ENCODE measurements around the gene XXYLT1. TPM values are rescaled to one million over a fixed set of nuclear protein-coding genes. Genes with fewer than 3 reads are reported as not detected.

XXYLT1 gene
- total RNA-seq, 2 experiments from 2014 or later, result 3.1 to 3.7 TPM

DNA sequence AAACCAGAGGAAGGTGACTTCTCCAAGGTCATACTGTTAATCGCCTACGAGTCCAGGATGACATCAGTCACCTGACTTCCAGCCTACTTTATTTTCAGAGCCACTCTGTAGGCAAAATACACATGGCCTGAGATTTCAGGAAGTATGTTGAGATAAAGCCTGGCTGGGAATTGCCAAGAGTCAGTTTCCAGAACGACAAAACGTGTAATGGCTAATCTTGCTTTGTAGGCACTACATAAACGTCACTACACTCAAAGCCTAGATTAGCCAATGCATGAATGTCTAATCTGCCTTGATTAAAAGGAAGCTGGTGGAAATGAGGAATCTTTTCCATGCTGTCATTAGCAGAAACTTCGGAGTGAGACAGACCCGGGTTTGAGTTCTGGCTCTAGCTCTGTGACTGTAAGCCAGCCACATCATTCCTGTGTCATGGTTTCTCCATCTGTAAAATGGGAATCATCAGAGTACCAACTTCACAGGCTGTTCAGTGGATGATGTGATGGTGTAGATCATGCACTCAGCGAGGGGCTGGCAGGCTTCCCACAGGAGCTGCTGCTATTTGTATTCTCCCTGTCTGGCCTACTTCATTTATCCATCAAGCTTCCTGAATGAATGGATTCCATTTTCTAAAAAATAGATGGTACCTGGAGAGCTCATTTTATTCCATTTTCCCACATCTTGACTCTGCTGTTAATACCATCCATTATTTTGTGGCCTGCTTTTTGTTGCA lies 241.9 kb downstream of the XXYLT1 start:
- ChIA-PET POLR2A (no interaction called here), CTCF (no interaction called here)
- TF ChIP-seq CTCF (IDR thresholded peaks at IDR 0.05), result no peak
- H3K4me3 Mint-ChIP-seq, result no peak overlapping the region
- ATAC-seq (ENCODE audit: poor library complexity), result no peak
- H3K4me1 Mint-ChIP-seq (ENCODE audit: low read depth), result no peaks in the 10 kb centered on the region
- H3K36me3 Mint-ChIP-seq (ENCODE audit: low read depth), result no peaks in the 10 kb centered on the region
- Histone ChIP-seq H3K4me1 (ENCODE audit: insufficient read depth, low read length) (no peaks in the 10 kb centered on the region), H3K4me3 (ENCODE audit: low read length) (no peak overlapping the region), H3K27ac (ENCODE audit: low read depth in 1 of 2, low read length in 2 of 2) (no peak overlapping the region), H3K9me3 (ENCODE audit: control insufficient read depth in 1 of 2, insufficient read depth in 1 of 2, low read length in 2 of 2) (no peaks in the 10 kb centered on the region), H3K27me3 (ENCODE audit: control insufficient read depth in 1 of 2, insufficient read depth in 2 of 2, low read length in 2 of 2) (no peaks in the 10 kb centered on the region), H3K36me3 (ENCODE audit: insufficient read depth, low read length) (no peaks in the 10 kb centered on the region)
- H3K9me3 Mint-ChIP-seq, result no peaks in the 10 kb centered on the region
- intact Hi-C loops (cut with DNase I, micrococcal nuclease), result no loop called here
- no peak for DNase-seq
- H3K27ac Mint-ChIP-seq, result no peak overlapping the region
- H3K27me3 Mint-ChIP-seq, result no peaks in the 10 kb centered on the region

- DNase-seq (no peak), ATAC-seq (ENCODE audit: poor library complexity) (no peak)
- Histone ChIP-seq H3K27ac (ENCODE audit: low read depth in 1 of 2, low read length in 2 of 2) (no peak overlapping the region), H3K36me3 (ENCODE audit: insufficient read depth, low read length) (no peaks in the 10 kb centered on the region), H3K9me3 (ENCODE audit: control insufficient read depth in 1 of 2, insufficient read depth in 1 of 2, low read length in 2 of 2) (no peaks in the 10 kb centered on the region), H3K4me3 (ENCODE audit: low read length) (no peak overlapping the region), H3K27me3 (ENCODE audit: control insufficient read depth in 1 of 2, insufficient read depth in 2 of 2, low read length in 2 of 2) (peaks cover 0 to 3% of the 10 kb centered on the region in 2 experiments), H3K4me1 (ENCODE audit: insufficient read depth, low read length) (no peaks in the 10 kb centered on the region)
- H3K36me3 Mint-ChIP-seq (ENCODE audit: low read depth), result no peaks in the 10 kb centered on the region
- H3K4me3 Mint-ChIP-seq, result no peak overlapping the region
- no peaks in the 10 kb centered on the region for H3K4me1 Mint-ChIP-seq (ENCODE audit: low read depth)
- H3K27me3 Mint-ChIP-seq, result peaks cover 6% of the 10 kb centered on the region
- TF ChIP-seq CTCF (IDR thresholded peaks at IDR 0.05), result no peak
- H3K9me3 Mint-ChIP-seq, result no peaks in the 10 kb centered on the region
- POLR2A ChIA-PET, result no interaction called here
- CTCF ChIA-PET, result no interaction called here
- H3K27ac Mint-ChIP-seq, result no peak overlapping the region
- intact Hi-C loops (cut with DNase I, micrococcal nuclease), result no loop called here
These were observed 245.1 kb downstream of the XXYLT1 start for GRCh38 chr3:195025884-195026200.

- no peak for ATAC-seq (ENCODE audit: poor library complexity)
- no peaks in the 10 kb centered on the region for H3K9me3 Mint-ChIP-seq
- Histone ChIP-seq H3K4me3 (ENCODE audit: low read length) (no peak overlapping the region), H3K27me3 (ENCODE audit: control insufficient read depth in 1 of 2, insufficient read depth in 2 of 2, low read length in 2 of 2) (peaks cover 0 to 3% of the 10 kb centered on the region in 2 experiments), H3K4me1 (ENCODE audit: insufficient read depth, low read length) (no peaks in the 10 kb centered on the region), H3K27ac (ENCODE audit: low read depth in 1 of 2, low read length in 2 of 2) (no peak overlapping the region), H3K36me3 (ENCODE audit: insufficient read depth, low read length) (no peaks in the 10 kb centered on the region), H3K9me3 (ENCODE audit: control insufficient read depth in 1 of 2, insufficient read depth in 1 of 2, low read length in 2 of 2) (no peaks in the 10 kb centered on the region)
- H3K4me1 Mint-ChIP-seq (ENCODE audit: low read depth), result no peaks in the 10 kb centered on the region
- intact Hi-C loops (cut with DNase I, micrococcal nuclease), result no loop called here
- no peaks in the 10 kb centered on the region for H3K36me3 Mint-ChIP-seq (ENCODE audit: low read depth)
- no peak for DNase-seq
- ChIA-PET POLR2A (no interaction called here), CTCF (no interaction called here)
- H3K4me3 Mint-ChIP-seq, result no peak overlapping the region
- no peak overlapping the region for H3K27ac Mint-ChIP-seq
- H3K27me3 Mint-ChIP-seq, result peaks cover 7% of the 10 kb centered on the region
- no peak for TF ChIP-seq CTCF (IDR thresholded peaks at IDR 0.05)
These were observed 245.7 kb downstream of the XXYLT1 start for GRCh38 chr3:195025056-195025883.
